H9 (cell line): ENCODE data around the gene CLDN22. TPM values are rescaled to one million over a fixed set of nuclear protein-coding genes. Genes with fewer than 3 reads are reported as not detected.

Source experiments
- DNase-seq: peaks from one replicate; pipeline ENCODE4 v3.0.0-alpha.2; 2017
- H2AFZ ChIP-seq: one replicate; pipeline ENCODE4 v1.6.1; 2013; ENCODE audit warnings: mild to moderate bottlenecking, low read length, control low read depth, moderate library complexity
- H2AK5ac ChIP-seq: 2 replicates; pipeline ENCODE4 v1.6.1; 2013; ENCODE audit warnings: low read length, control low read depth, mixed read lengths; ENCODE audit not compliant: insufficient read length
- H2BK120ac ChIP-seq: one replicate; pipeline ENCODE4 v1.6.1; 2013; ENCODE audit warnings: low read depth, mild to moderate bottlenecking, low read length, control low read depth, inconsistent platforms; ENCODE audit not compliant: poor library complexity, severe bottlenecking
- H2BK12ac ChIP-seq: 2 replicates; pipeline ENCODE4 v1.6.1; 2013; ENCODE audit warnings: low read length, control low read depth, mixed read lengths, low read depth; ENCODE audit not compliant: insufficient read length
- H2BK15ac ChIP-seq: 2 replicates; pipeline ENCODE4 v1.6.1; 2013; ENCODE audit warnings: low read depth, low read length, control low read depth
- H2BK20ac ChIP-seq: one replicate; pipeline ENCODE4 v1.6.1; 2013; ENCODE audit warnings: low read depth, mild to moderate bottlenecking, low read length, control low read depth, inconsistent platforms; ENCODE audit not compliant: poor library complexity, severe bottlenecking
- H2BK5ac ChIP-seq: 2 replicates; pipeline ENCODE4 v1.6.1; 2013; ENCODE audit warnings: low read length, control low read depth, mixed read lengths; ENCODE audit not compliant: insufficient read length
- H3K14ac ChIP-seq: 2 replicates; pipeline ENCODE4 v1.6.1; 2013; ENCODE audit warnings: low read length, control low read depth; ENCODE audit not compliant: insufficient read depth
- H3K18ac ChIP-seq: 2 replicates; pipeline ENCODE4 v1.6.1; 2013; ENCODE audit warnings: low read depth, mild to moderate bottlenecking, mixed read lengths, low read length, control low read depth; ENCODE audit not compliant: insufficient read length
- H3K23ac ChIP-seq: 2 replicates; pipeline ENCODE4 v1.6.1; 2013; ENCODE audit warnings: low read length, control low read depth, mixed read lengths, low read depth; ENCODE audit not compliant: insufficient read length
- H3K23me2 ChIP-seq: 2 replicates; pipeline ENCODE4 v1.6.1; 2013; ENCODE audit warnings: low read depth, mild to moderate bottlenecking, mixed read lengths, low read length, control low read depth; ENCODE audit not compliant: insufficient read length, poor library complexity, severe bottlenecking
- H3K27ac ChIP-seq: 2 replicates; pipeline ENCODE4 v1.5.1; 2013; ENCODE audit warnings: low read length, control low read depth, mixed read lengths, low read depth; ENCODE audit not compliant: insufficient read length
- H3K27me3 ChIP-seq: 2 replicates; pipeline ENCODE4 v1.6.1; 2013; ENCODE audit warnings: low read length, control low read depth, inconsistent platforms; ENCODE audit not compliant: insufficient read depth
- H3K4ac ChIP-seq: 2 replicates; pipeline ENCODE4 v1.6.1; 2013; ENCODE audit warnings: low read depth, mild to moderate bottlenecking, control low read depth, inconsistent platforms, low read length, moderate library complexity
- H3K4me1 ChIP-seq: 2 replicates; pipeline ENCODE4 v1.6.1; 2013; ENCODE audit warnings: low read length, control low read depth, inconsistent platforms; ENCODE audit not compliant: insufficient read depth
- H3K4me2 ChIP-seq: 2 replicates; pipeline ENCODE4 v1.6.1; 2013; ENCODE audit warnings: low read length, control low read depth, mixed read lengths; ENCODE audit not compliant: insufficient read length, insufficient read depth
- H3K56ac ChIP-seq: 2 replicates; pipeline ENCODE4 v1.6.1; 2013; ENCODE audit warnings: low read depth, mild to moderate bottlenecking, mixed read lengths, low read length, control low read depth; ENCODE audit not compliant: insufficient read length
- H3K79me1 ChIP-seq: 2 replicates; pipeline ENCODE4 v1.6.1; 2013; ENCODE audit warnings: low read depth, mild to moderate bottlenecking, moderate library complexity, low read length, control low read depth, inconsistent platforms; ENCODE audit not compliant: insufficient read depth, poor library complexity, severe bottlenecking
- H3K79me2 ChIP-seq: 2 replicates; pipeline ENCODE4 v1.6.1; 2013; ENCODE audit warnings: low read length, control low read depth, inconsistent platforms; ENCODE audit not compliant: insufficient read depth
- H3K9ac ChIP-seq: 2 replicates; pipeline ENCODE4 v1.6.1; 2013; ENCODE audit warnings: low read length, control low read depth, mixed read lengths; ENCODE audit not compliant: insufficient read length; ENCODE audit errors: extremely low read depth
- H3K9me3 ChIP-seq: one replicate; pipeline ENCODE4 v1.6.1; 2013; ENCODE audit warnings: low read depth, low read length, inconsistent platforms; ENCODE audit not compliant: control insufficient read depth
- H3T11ph ChIP-seq: one replicate; pipeline ENCODE4 v1.6.1; 2013; ENCODE audit warnings: mild to moderate bottlenecking, low read length, control low read depth, inconsistent platforms
- H4K20me1 ChIP-seq: one replicate; pipeline ENCODE4 v1.6.1; 2013; ENCODE audit not compliant: control insufficient read depth, insufficient read length, insufficient read depth
- H4K5ac ChIP-seq: 2 replicates; pipeline ENCODE4 v1.6.1; 2013; ENCODE audit warnings: low read depth, mild to moderate bottlenecking, mixed read lengths, low read length, control low read depth; ENCODE audit not compliant: insufficient read length
- H4K8ac ChIP-seq: replicated peaks from 2 replicates; pipeline ENCODE4 v1.6.1; 2013; ENCODE audit warnings: low read length, control low read depth, mixed read lengths, low read depth; ENCODE audit not compliant: insufficient read length
- H4K91ac ChIP-seq: 2 replicates; pipeline ENCODE4 v1.6.1; 2013; ENCODE audit warnings: low read depth, mild to moderate bottlenecking, moderate library complexity, mixed read lengths, low read length, control low read depth; ENCODE audit not compliant: insufficient read length
- H3K27ac Mint-ChIP-seq, 3 experiments: 2 replicates in 2 of 3; 3 replicates in 1 of 3; pipeline ENCODE4 v1.8.0; 2020 to 2021; ENCODE audit warnings: mixed read lengths in 3 of 3, mild to moderate bottlenecking in 1 of 3, moderate library complexity in 1 of 3
- H3K27me3 Mint-ChIP-seq: 2 replicates; pipeline ENCODE4 v1.8.0; 2021; ENCODE audit warnings: low read depth, mild to moderate bottlenecking, moderate library complexity, mixed read lengths
- H3K36me3 Mint-ChIP-seq, 3 experiments: 2 replicates in 2 of 3; 3 replicates in 1 of 3; pipeline ENCODE4 v1.8.0; 2020 to 2021; ENCODE audit warnings: low read depth in 3 of 3, mixed read lengths in 3 of 3; ENCODE audit not compliant: insufficient read depth in 1 of 3
- H3K4me1 Mint-ChIP-seq, 2 experiments: 2 replicates each; pipeline ENCODE4 v1.8.0; 2020; ENCODE audit warnings: mixed read lengths in 2 of 2
- H3K4me3 Mint-ChIP-seq, 2 experiments: 2 replicates in 1 of 2; 3 replicates in 1 of 2; pipeline ENCODE4 v1.8.0; 2020 to 2021; ENCODE audit warnings: mild to moderate bottlenecking in 2 of 2, mixed read lengths in 2 of 2, moderate library complexity in 1 of 2
- H3K9me3 Mint-ChIP-seq, 2 experiments: 2 replicates in 1 of 2; 3 replicates in 1 of 2; pipeline ENCODE4 v1.8.0; 2020; ENCODE audit warnings: mild to moderate bottlenecking in 2 of 2, mixed read lengths in 2 of 2, moderate library complexity in 1 of 2
- WGBS: extraction: QIAGEN DNeasy Blood & Tissue Kit; methylation state at CpG from one replicate; pipeline ENCODE4 v1.1.7; 2013; ENCODE audit warnings: missing lambda C conversion rate, low lambda C conversion rate, mixed read lengths; ENCODE audit not compliant: insufficient read length; ENCODE audit errors: extremely low coverage; 5-methylcytosine and 5-hydroxymethylcytosine counted together
- total RNA-seq: library from RNA; stranded (reverse); gene quantifications from 2 replicates; pipeline ENCODE4 v1.2.1, GENCODE V29; 2021
- TF ChIP-seq, protein P1 (sequence below): fragments of 200-600 bp; sonication (generic); conservative IDR thresholded peaks from 3 replicates; pipeline ENCODE4 v1.8.0; 2021; ENCODE audit warnings: antibody characterized with exemption, mild to moderate bottlenecking

CLDN22 gene
- total RNA-seq, 1 experiment from 2014 or later: not detected

DNA sequence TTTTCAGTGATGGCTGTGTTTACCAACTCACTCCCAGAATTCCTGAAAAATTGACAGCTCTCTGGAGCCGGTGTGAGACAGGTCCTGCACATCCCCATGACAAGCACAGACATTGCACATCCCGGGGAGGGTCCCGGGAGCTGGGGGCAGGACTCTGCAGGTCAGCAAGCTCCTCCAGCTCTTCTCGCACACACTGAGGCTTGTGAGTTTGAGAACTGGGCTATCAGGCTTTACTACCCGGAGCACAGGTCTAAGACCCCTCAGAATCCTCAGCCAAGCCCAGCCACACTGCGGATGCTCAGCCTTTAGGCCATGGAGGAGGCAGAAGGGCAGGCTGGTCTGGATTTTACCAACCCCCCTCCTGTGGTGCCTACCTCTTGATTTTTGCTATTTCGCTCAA, 7.8 kb upstream of the CLDN22 start:
- Histone ChIP-seq H3K14ac (no peak overlapping the region), H2AK5ac (no peak overlapping the region), H2BK120ac (no peak overlapping the region), H3K23ac (no peak overlapping the region), H2BK20ac (no peak overlapping the region), H3K23me2 (no peaks in the 10 kb centered on the region), H3K4me1 (no peaks in the 10 kb centered on the region), H3K56ac (no peak overlapping the region), H2BK5ac (no peak overlapping the region), H3T11ph (no peak overlapping the region), H3K4me2 (no peak overlapping the region), H2AFZ (no peak overlapping the region), H4K5ac (no peak overlapping the region), H3K9me3 (no peaks in the 10 kb centered on the region), H4K91ac (no peak overlapping the region), H4K8ac (no peak overlapping the region), H3K4ac (no peak overlapping the region), H3K9ac (no peak overlapping the region), H3K79me2 (no peaks in the 10 kb centered on the region), H3K27ac (no peak overlapping the region), H2BK12ac (no peak overlapping the region), H3K18ac (no peak overlapping the region), H3K79me1 (no peaks in the 10 kb centered on the region), H3K27me3 (no peaks in the 10 kb centered on the region), H4K20me1 (no peaks in the 10 kb centered on the region), H2BK15ac (no peak overlapping the region)
- Mint-ChIP-seq H3K4me1 (0 out of 4 replicates have a peak, but pooled peaks cover 0 to 1% of the 10 kb centered on the region in 2 experiments), H3K4me3 (no peak overlapping the region), H3K27ac (no peak overlapping the region; a peak in 1 of 7 replicates), H3K27me3 (no peaks in the 10 kb centered on the region), H3K9me3 (peaks cover 19 to 26% of the 10 kb centered on the region in 2 experiments), H3K36me3 (peaks cover 8 to 22% (median 18%) of the 10 kb centered on the region in 3 experiments)
- DNase-seq: no peak
- WGBS: no CpG with 5 or more reads among the region's 7 CpGs
- TF ChIP-seq, protein P1, sequence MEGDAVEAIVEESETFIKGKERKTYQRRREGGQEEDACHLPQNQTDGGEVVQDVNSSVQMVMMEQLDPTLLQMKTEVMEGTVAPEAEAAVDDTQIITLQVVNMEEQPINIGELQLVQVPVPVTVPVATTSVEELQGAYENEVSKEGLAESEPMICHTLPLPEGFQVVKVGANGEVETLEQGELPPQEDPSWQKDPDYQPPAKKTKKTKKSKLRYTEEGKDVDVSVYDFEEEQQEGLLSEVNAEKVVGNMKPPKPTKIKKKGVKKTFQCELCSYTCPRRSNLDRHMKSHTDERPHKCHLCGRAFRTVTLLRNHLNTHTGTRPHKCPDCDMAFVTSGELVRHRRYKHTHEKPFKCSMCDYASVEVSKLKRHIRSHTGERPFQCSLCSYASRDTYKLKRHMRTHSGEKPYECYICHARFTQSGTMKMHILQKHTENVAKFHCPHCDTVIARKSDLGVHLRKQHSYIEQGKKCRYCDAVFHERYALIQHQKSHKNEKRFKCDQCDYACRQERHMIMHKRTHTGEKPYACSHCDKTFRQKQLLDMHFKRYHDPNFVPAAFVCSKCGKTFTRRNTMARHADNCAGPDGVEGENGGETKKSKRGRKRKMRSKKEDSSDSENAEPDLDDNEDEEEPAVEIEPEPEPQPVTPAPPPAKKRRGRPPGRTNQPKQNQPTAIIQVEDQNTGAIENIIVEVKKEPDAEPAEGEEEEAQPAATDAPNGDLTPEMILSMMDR: no peak
